NT2/D1 (cell line): ENCODE data around the gene GTPBP10.

Source experiments
- YY1 ChIP-seq: IDR thresholded peaks from 2 replicates; pipeline ENCODE4 v1.6.1; 2011; ENCODE audit not compliant: insufficient read length, insufficient read depth
- ZNF274 ChIP-seq: IDR thresholded peaks from 2 replicates; pipeline ENCODE4 v1.6.1; 2011; ENCODE audit warnings: mild to moderate bottlenecking, low read depth, low read length

DNA sequence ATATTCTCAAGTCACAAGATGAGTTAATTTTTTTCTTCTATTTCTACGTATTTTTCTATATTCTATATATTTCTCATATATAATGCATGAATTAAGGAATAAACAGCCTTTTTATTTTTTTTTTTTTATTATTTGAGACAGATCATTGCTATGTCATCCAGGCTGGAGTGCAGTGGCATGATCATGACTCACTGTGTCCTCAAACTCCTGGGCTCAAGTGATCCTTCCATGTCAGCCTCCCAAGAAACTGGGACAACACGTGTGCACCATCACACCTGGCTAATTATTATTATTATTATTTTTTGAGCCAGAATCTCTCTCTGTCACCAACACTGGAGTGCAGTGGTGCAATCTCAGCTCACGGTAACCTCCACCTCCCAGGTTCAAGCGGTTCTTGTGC lies 58.3 kb downstream of the GTPBP10 start:
- no peak for TF ChIP-seq ZNF274
- no peak for TF ChIP-seq YY1
